Measurements from ENCODE around the gene IRAK2. TPM values are rescaled to one million over a fixed set of nuclear protein-coding genes. Genes with fewer than 3 reads are reported as not detected.
"Not testable (repeated sequence)": the region's sequence is repeated elsewhere in the genome, so short reads cannot be mapped to it uniquely, and the experiment has no call there.

IRAK2 gene
- total RNA-seq, 1 donor from 2014 or later = 2.0 TPM

- Histone ChIP-seq H3K9ac (ENCODE audit: low read length) (no peak overlapping the region), H3K4me2 (ENCODE audit: low read length) (no peak overlapping the region), H4K20me1 (ENCODE audit: insufficient read depth, low read length) (peaks cover 90% of the 10 kb centered on the region), H2AFZ (ENCODE audit: low read depth, low read length) (no peak overlapping the region), H3K4me1 (ENCODE audit: insufficient read depth, low read length) (peaks cover 5% of the 10 kb centered on the region), H3K79me2 (ENCODE audit: insufficient read depth, low read length) (peaks cover 91% of the 10 kb centered on the region), H3K9me3 (ENCODE audit: insufficient read depth, low read depth, low read length) (no peaks in the 10 kb centered on the region), H3K4me3 (ENCODE audit: insufficient read depth, low read depth, low read length) (no peak overlapping the region), H3K27me3 (ENCODE audit: insufficient read depth, low read length) (no peaks in the 10 kb centered on the region), H3K36me3 (ENCODE audit: insufficient read depth, low read length) (peaks cover 14% of the 10 kb centered on the region), H3K27ac (ENCODE audit: low read depth, low read length) (no peak overlapping the region)
- Mint-ChIP-seq H3K9me3 (ENCODE audit: unreplicated experiment) (no peaks in the 10 kb centered on the region), H3K27me3 (ENCODE audit: low read depth, unreplicated experiment) (no peaks in the 10 kb centered on the region), H3K27ac (ENCODE audit: unreplicated experiment) (no peak overlapping the region), H3K36me3 (ENCODE audit: low read depth, unreplicated experiment) (peaks cover 16% of the 10 kb centered on the region), H3K4me1 (ENCODE audit: low read depth, unreplicated experiment) (peaks cover 12% of the 10 kb centered on the region), H3K4me3 (ENCODE audit: unreplicated experiment) (no peak overlapping the region)
- TF ChIP-seq EZH2 (IDR thresholded peaks at IDR 0.05; ENCODE audit: insufficient read depth, low read length) = no peak
- TF ChIP-seq, protein P1, sequence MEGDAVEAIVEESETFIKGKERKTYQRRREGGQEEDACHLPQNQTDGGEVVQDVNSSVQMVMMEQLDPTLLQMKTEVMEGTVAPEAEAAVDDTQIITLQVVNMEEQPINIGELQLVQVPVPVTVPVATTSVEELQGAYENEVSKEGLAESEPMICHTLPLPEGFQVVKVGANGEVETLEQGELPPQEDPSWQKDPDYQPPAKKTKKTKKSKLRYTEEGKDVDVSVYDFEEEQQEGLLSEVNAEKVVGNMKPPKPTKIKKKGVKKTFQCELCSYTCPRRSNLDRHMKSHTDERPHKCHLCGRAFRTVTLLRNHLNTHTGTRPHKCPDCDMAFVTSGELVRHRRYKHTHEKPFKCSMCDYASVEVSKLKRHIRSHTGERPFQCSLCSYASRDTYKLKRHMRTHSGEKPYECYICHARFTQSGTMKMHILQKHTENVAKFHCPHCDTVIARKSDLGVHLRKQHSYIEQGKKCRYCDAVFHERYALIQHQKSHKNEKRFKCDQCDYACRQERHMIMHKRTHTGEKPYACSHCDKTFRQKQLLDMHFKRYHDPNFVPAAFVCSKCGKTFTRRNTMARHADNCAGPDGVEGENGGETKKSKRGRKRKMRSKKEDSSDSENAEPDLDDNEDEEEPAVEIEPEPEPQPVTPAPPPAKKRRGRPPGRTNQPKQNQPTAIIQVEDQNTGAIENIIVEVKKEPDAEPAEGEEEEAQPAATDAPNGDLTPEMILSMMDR (IDR thresholded peaks at IDR 0.05; ENCODE audit: insufficient read depth, low read depth, low read length) = no peak
- FAIRE-seq (no peak), DNase-seq (ENCODE audit: low read depth) (no peak)
Measured at GRCh38 chr3:10121064-10121463, 43.7 kb upstream of the IRAK2 start.

GRCh38 chr3:10122724-10123123, 42.0 kb upstream of the IRAK2 start:
- Mint-ChIP-seq H3K4me1 (ENCODE audit: low read depth, unreplicated experiment) (peaks cover 9% of the 10 kb centered on the region), H3K27ac (ENCODE audit: unreplicated experiment) (no peak overlapping the region), H3K4me3 (ENCODE audit: unreplicated experiment) (no peak overlapping the region), H3K27me3 (ENCODE audit: low read depth, unreplicated experiment) (no peaks in the 10 kb centered on the region), H3K9me3 (ENCODE audit: unreplicated experiment) (no peaks in the 10 kb centered on the region), H3K36me3 (ENCODE audit: low read depth, unreplicated experiment) (peaks cover 19% of the 10 kb centered on the region)
- TF ChIP-seq EZH2 (IDR thresholded peaks at IDR 0.05; ENCODE audit: insufficient read depth, low read length) = no peak
- TF ChIP-seq, protein P1 (IDR thresholded peaks at IDR 0.05; ENCODE audit: insufficient read depth, low read depth, low read length) = no peak
- Histone ChIP-seq H3K79me2 (ENCODE audit: insufficient read depth, low read length) (peaks cover 74% of the 10 kb centered on the region), H3K4me3 (ENCODE audit: insufficient read depth, low read depth, low read length) (no peak overlapping the region), H3K9me3 (ENCODE audit: insufficient read depth, low read depth, low read length) (no peaks in the 10 kb centered on the region), H2AFZ (ENCODE audit: low read depth, low read length) (no peak overlapping the region), H3K4me1 (ENCODE audit: insufficient read depth, low read length) (no peaks in the 10 kb centered on the region), H4K20me1 (ENCODE audit: insufficient read depth, low read length) (peaks cover 79% of the 10 kb centered on the region), H3K4me2 (ENCODE audit: low read length) (no peak overlapping the region), H3K27ac (ENCODE audit: low read depth, low read length) (no peak overlapping the region), H3K27me3 (ENCODE audit: insufficient read depth, low read length) (no peaks in the 10 kb centered on the region), H3K9ac (ENCODE audit: low read length) (no peak overlapping the region), H3K36me3 (ENCODE audit: insufficient read depth, low read length) (peaks cover 18% of the 10 kb centered on the region)
- no peak for DNase-seq (ENCODE audit: low read depth)
- FAIRE-seq = no peak

GRCh38 chr3:10135872-10136271, 28.8 kb upstream of the IRAK2 start:
- H3K4me1 ChIP-seq (ENCODE audit: insufficient read depth, low read length); FAIRE-seq; H3K36me3 ChIP-seq (ENCODE audit: insufficient read depth, low read length); H4K20me1 ChIP-seq (ENCODE audit: insufficient read depth, low read length); H3K4me3 Mint-ChIP-seq (ENCODE audit: unreplicated experiment); H3K27ac Mint-ChIP-seq (ENCODE audit: unreplicated experiment); H3K27me3 Mint-ChIP-seq (ENCODE audit: low read depth, unreplicated experiment); H3K36me3 Mint-ChIP-seq (ENCODE audit: low read depth, unreplicated experiment); H3K27me3 ChIP-seq (ENCODE audit: insufficient read depth, low read length); H2AFZ ChIP-seq (ENCODE audit: low read depth, low read length); H3K9me3 Mint-ChIP-seq (ENCODE audit: unreplicated experiment); H3K4me3 ChIP-seq (ENCODE audit: insufficient read depth, low read depth, low read length); H3K27ac ChIP-seq (ENCODE audit: low read depth, low read length); H3K79me2 ChIP-seq (ENCODE audit: insufficient read depth, low read length); H3K9ac ChIP-seq (ENCODE audit: low read length); H3K4me2 ChIP-seq (ENCODE audit: low read length); DNase-seq (ENCODE audit: low read depth); H3K4me1 Mint-ChIP-seq (ENCODE audit: low read depth, unreplicated experiment); H3K9me3 ChIP-seq (ENCODE audit: insufficient read depth, low read depth, low read length): not testable (repeated sequence)

Measured in astrocyte (in vitro differentiated cells and primary cell).